ENCODE results near the gene FER1L5. TPM values are rescaled to one million over a fixed set of nuclear protein-coding genes. Genes with fewer than 3 reads are reported as not detected.

FER1L5 gene
- total RNA-seq, 1 experiment from 2014 or later, result 1.2 TPM

- intact Hi-C loops (cut with micrococcal nuclease; ENCODE audit: unreplicated experiment), result loop anchor here (5.0 kb wide), 1 partner anchor 110 kb away; the partner anchor contains the start of gene KANSL3
- Histone ChIP-seq H3K4me3 (ENCODE audit: low read depth, low read length, poor library complexity, severe bottlenecking) (peak overlapping the region; percentile 10), H3K9me3 (ENCODE audit: low read depth, low read length, poor library complexity, severe bottlenecking) (no peaks in the 10 kb centered on the region), H3K27ac (ENCODE audit: low read depth, low read length, poor library complexity, severe bottlenecking) (no peak overlapping the region), H3K36me3 (ENCODE audit: insufficient read depth, low read length, poor library complexity, severe bottlenecking) (no peaks in the 10 kb centered on the region), H3K27me3 (replicated peaks; ENCODE audit: insufficient read depth, low read depth, low read length, poor library complexity) (no peaks in the 10 kb centered on the region), H3K4me1 (ENCODE audit: insufficient read depth, low read length, poor library complexity, severe bottlenecking) (peaks cover 19% of the 10 kb centered on the region)
- peak; percentile 70 for DNase-seq (ENCODE audit: low spot score)
- TF ChIP-seq EZH2 (IDR thresholded peaks at IDR 0.05; ENCODE audit: borderline replicate concordance, low read depth, low read length, poor library complexity, severe bottlenecking) (no peak), CTCF (conservative IDR thresholded peaks at IDR 0.05; ENCODE audit: low read depth, low read length) (no peak)
- ChIA-PET POLR2A (ENCODE audit: low non-redundant PET) (no interaction called here), CTCF (no interaction called here)
- no TSS peak for BruUV-seq (replicated peaks)
Measured at GRCh38 chr2:96747061-96747617, 104.6 kb downstream of the FER1L5 start.

DNA sequence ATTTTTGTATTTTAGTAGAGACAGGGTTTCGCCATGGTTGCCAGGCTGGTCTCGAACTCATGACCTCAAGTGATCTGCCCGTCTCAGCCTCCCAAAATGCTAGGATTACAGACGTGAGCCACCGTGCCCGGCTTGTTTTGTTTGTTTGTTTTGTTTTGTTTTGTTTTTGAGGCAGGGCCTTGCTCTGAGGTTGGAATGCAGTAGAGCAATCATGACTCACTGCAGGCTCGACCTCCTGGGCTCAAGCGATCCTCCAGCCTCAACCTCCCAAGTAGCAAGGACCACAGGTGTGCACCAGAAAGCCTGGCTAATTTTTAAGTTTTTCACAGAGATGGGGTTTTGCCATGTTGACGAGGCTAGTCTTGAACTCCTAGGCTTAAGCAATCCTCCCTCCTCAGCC lies 109.2 kb downstream of the FER1L5 start:
- H3K27me3 ChIP-seq (replicated peaks; ENCODE audit: insufficient read depth, low read depth, low read length, poor library complexity), result no peaks in the 10 kb centered on the region
- no TSS peak for BruUV-seq (replicated peaks)
- H3K4me3 ChIP-seq (ENCODE audit: low read depth, low read length, poor library complexity, severe bottlenecking), result no peak overlapping the region
- ChIA-PET POLR2A (ENCODE audit: low non-redundant PET) (no interaction called here), CTCF (no interaction called here)
- H3K9me3 ChIP-seq (ENCODE audit: low read depth, low read length, poor library complexity, severe bottlenecking), result no peaks in the 10 kb centered on the region
- peaks cover 15% of the 10 kb centered on the region for H3K4me1 ChIP-seq (ENCODE audit: insufficient read depth, low read length, poor library complexity, severe bottlenecking)
- H3K36me3 ChIP-seq (ENCODE audit: insufficient read depth, low read length, poor library complexity, severe bottlenecking), result no peaks in the 10 kb centered on the region
- TF ChIP-seq EZH2 (IDR thresholded peaks at IDR 0.05; ENCODE audit: borderline replicate concordance, low read depth, low read length, poor library complexity, severe bottlenecking) (no peak), CTCF (conservative IDR thresholded peaks at IDR 0.05; ENCODE audit: low read depth, low read length) (no peak)
- no peak for DNase-seq (ENCODE audit: low spot score)
- no peak overlapping the region for H3K27ac ChIP-seq (ENCODE audit: low read depth, low read length, poor library complexity, severe bottlenecking)
- intact Hi-C loops (cut with micrococcal nuclease; ENCODE audit: unreplicated experiment), result no loop called here

- CTCF ChIA-PET, result no interaction called here
- POLR2A ChIA-PET (ENCODE audit: low non-redundant PET), result no interaction called here
- H3K9me3 ChIP-seq (ENCODE audit: low read depth, low read length, poor library complexity, severe bottlenecking), result no peaks in the 10 kb centered on the region
Measured at GRCh38 chr2:96753661-96754282, 111.2 kb downstream of the FER1L5 start.

More at GRCh38 chr2:96753661-96754282, 111.2 kb downstream of the FER1L5 start:
- Histone ChIP-seq H3K27ac (ENCODE audit: low read depth, low read length, poor library complexity, severe bottlenecking) (no peak overlapping the region), H3K36me3 (ENCODE audit: insufficient read depth, low read length, poor library complexity, severe bottlenecking) (no peaks in the 10 kb centered on the region), H3K27me3 (replicated peaks; ENCODE audit: insufficient read depth, low read depth, low read length, poor library complexity) (no peaks in the 10 kb centered on the region), H3K4me3 (ENCODE audit: low read depth, low read length, poor library complexity, severe bottlenecking) (no peak overlapping the region), H3K4me1 (ENCODE audit: insufficient read depth, low read length, poor library complexity, severe bottlenecking) (no peaks in the 10 kb centered on the region)
- no TSS peak for BruUV-seq (replicated peaks)
- no peak for DNase-seq (ENCODE audit: low spot score)
- no peak for TF ChIP-seq EZH2 (IDR thresholded peaks at IDR 0.05; ENCODE audit: borderline replicate concordance, low read depth, low read length, poor library complexity, severe bottlenecking)
- no peak for TF ChIP-seq CTCF (conservative IDR thresholded peaks at IDR 0.05; ENCODE audit: low read depth, low read length)
- intact Hi-C loops (cut with micrococcal nuclease; ENCODE audit: unreplicated experiment), result no loop called here
